GM12878 (cell line): ENCODE data around the gene AGFG1. TPM values are rescaled to one million over a fixed set of nuclear protein-coding genes. Genes with fewer than 3 reads are reported as not detected.

ENCODE experiments used
- IKZF1 ChIP-seq: fragments of 450-650 bp; conservative IDR thresholded peaks from 2 replicates; pipeline ENCODE4 v1.6.1; 2017; ENCODE audit warnings: antibody characterized with exemption, mild to moderate bottlenecking
- JUNB ChIP-seq: IDR thresholded peaks from 2 replicates; pipeline ENCODE4 v1.6.1; 2016; ENCODE audit warnings: antibody characterized with exemption, mild to moderate bottlenecking
- NFYA ChIP-seq: IDR thresholded peaks from 2 replicates; pipeline ENCODE4 v1.6.1; 2011; ENCODE audit warnings: low read depth, mild to moderate bottlenecking, low read length, improper control_type of control experiment, borderline replicate concordance
- PAX5 ChIP-seq: IDR thresholded peaks from 2 replicates; pipeline ENCODE4 v1.6.1; 2011; ENCODE audit warnings: low read depth, low read length, borderline replicate concordance
- STAT3 ChIP-seq: IDR thresholded peaks from 2 replicates; pipeline ENCODE4 v1.6.1; 2011; ENCODE audit warnings: low read depth, low read length, improper control_type of control experiment
- TCF12 ChIP-seq: IDR thresholded peaks from 2 replicates; pipeline ENCODE4 v1.6.1; 2011; ENCODE audit warnings: low read depth, mild to moderate bottlenecking, low read length
- polyA plus RNA-seq, 11 experiments: library from polyadenylated mRNA; depleted of rRNA in 4 of 11; unstranded in 6 of 11; stranded (reverse) in 5 of 11; fragments of >200 nt; fragmentation: Nextera tagmentation in 4 of 11; fragmentation: Illumina TruSeq in 1 of 11; extraction: Ambion mirVana in 4 of 11; extraction: Trizol in 1 of 11; gene quantifications; 1 replicate in 1 of 11; 2 replicates in 10 of 11; pipeline versions ENCODE4 v1.2.1 to v1.2.3, GENCODE V29; 2011 to 2016; ENCODE audit warnings: inconsistent platforms in 2 of 11, missing spikeins in 2 of 11, low read depth in 1 of 11
- total RNA-seq, 4 experiments: library from RNA; depleted of rRNA in 3 of 4; stranded (reverse); fragments of >200 nt in 3 of 4; fragmentation: Illumina TruSeq in 1 of 4; extraction: Trizol in 1 of 4; gene quantifications; 2 replicates each; pipeline versions ENCODE4 v1.2.1 to v1.2.3, GENCODE V29; 2013 to 2021
- TF ChIP-seq, protein P1 (sequence below): IDR thresholded peaks from 2 replicates; pipeline ENCODE4 v1.6.1; 2012; ENCODE audit warnings: low read depth, low read length, improper control_type of control experiment
- TF ChIP-seq, protein P2 (sequence below): fragments of 450-650 bp; IDR thresholded peaks from 2 replicates; pipeline ENCODE4 v1.6.1; 2017; ENCODE audit warnings: low read depth, mild to moderate bottlenecking, moderate library complexity
- TF ChIP-seq, protein P3 (sequence below): fragments of 450-650 bp; conservative IDR thresholded peaks from 2 replicates; pipeline ENCODE4 v1.6.1; 2017; ENCODE audit warnings: mild to moderate bottlenecking, moderate library complexity

AGFG1 gene
- total and polyA plus RNA-seq, 10 of the 15 experiments (the other 5 are each of a cell fraction or from before 2014, with no cell fraction given) = 7.3 to 243 (median 81.7) TPM

DNA sequence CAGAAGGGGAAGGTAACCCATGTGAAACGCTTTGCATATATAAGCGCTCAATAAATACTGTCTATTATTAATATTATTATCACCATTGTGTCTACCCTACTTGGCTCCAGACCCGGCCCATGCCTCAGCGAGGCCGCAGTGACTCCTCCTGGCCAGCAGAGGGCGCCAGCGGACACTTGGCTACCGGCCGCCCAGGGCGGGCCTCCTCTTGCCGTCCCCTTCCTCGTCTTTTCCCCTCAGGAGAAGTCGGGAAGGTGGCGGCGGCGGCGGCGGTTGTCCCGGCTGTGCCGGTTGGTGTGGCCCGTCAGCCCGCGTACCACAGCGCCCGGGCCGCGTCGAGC is at the start of gene AGFG1 (continued):
- TF ChIP-seq STAT3 (no peak), IKZF1 (peak; percentile 99), PAX5 (no peak), TCF12 (0 out of 2 replicates have a peak, but pooled peaks have one; percentile 8), JUNB (no peak), NFYA (no peak)
- TF ChIP-seq, protein P1, sequence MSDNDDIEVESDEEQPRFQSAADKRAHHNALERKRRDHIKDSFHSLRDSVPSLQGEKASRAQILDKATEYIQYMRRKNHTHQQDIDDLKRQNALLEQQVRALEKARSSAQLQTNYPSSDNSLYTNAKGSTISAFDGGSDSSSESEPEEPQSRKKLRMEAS = no peak
- TF ChIP-seq, protein P2, sequence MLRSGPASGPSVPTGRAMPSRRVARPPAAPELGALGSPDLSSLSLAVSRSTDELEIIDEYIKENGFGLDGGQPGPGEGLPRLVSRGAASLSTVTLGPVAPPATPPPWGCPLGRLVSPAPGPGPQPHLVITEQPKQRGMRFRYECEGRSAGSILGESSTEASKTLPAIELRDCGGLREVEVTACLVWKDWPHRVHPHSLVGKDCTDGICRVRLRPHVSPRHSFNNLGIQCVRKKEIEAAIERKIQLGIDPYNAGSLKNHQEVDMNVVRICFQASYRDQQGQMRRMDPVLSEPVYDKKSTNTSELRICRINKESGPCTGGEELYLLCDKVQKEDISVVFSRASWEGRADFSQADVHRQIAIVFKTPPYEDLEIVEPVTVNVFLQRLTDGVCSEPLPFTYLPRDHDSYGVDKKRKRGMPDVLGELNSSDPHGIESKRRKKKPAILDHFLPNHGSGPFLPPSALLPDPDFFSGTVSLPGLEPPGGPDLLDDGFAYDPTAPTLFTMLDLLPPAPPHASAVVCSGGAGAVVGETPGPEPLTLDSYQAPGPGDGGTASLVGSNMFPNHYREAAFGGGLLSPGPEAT = 0 out of 2 replicates have a peak, but pooled peaks have one; percentile 39
- TF ChIP-seq, protein P3, sequence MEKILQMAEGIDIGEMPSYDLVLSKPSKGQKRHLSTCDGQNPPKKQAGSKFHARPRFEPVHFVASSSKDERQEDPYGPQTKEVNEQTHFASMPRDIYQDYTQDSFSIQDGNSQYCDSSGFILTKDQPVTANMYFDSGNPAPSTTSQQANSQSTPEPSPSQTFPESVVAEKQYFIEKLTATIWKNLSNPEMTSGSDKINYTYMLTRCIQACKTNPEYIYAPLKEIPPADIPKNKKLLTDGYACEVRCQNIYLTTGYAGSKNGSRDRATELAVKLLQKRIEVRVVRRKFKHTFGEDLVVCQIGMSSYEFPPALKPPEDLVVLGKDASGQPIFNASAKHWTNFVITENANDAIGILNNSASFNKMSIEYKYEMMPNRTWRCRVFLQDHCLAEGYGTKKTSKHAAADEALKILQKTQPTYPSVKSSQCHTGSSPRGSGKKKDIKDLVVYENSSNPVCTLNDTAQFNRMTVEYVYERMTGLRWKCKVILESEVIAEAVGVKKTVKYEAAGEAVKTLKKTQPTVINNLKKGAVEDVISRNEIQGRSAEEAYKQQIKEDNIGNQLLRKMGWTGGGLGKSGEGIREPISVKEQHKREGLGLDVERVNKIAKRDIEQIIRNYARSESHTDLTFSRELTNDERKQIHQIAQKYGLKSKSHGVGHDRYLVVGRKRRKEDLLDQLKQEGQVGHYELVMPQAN = peak; percentile 39; the same call in 1 of the 2 replicates
